Coronary artery (tissue), 2 donors: ENCODE data around the gene AHCYL2.

Source experiments
- DNase-seq: peaks from one replicate; pipeline ENCODE4 v3.0.0-alpha.2; 2017; ENCODE audit warnings: low spot score
- H3K27ac ChIP-seq, 2 donors: fragments of 200-600 bp; sonication (generic); one replicate each; pipeline ENCODE4 v1.5.1; 2016 to 2019
- H3K4me3 ChIP-seq: fragments of 200-600 bp; sonication (generic); 2 replicates; pipeline ENCODE4 v1.5.1; 2016; ENCODE audit warnings: mild to moderate bottlenecking, moderate library complexity
- TF ChIP-seq, protein P1 (sequence below): fragments of 200-600 bp; sonication (generic); IDR thresholded peaks from one replicate; pipeline ENCODE4 v1.5.1; 2019; ENCODE audit warnings: antibody characterized with exemption

The AHCYL2 gene

DNA sequence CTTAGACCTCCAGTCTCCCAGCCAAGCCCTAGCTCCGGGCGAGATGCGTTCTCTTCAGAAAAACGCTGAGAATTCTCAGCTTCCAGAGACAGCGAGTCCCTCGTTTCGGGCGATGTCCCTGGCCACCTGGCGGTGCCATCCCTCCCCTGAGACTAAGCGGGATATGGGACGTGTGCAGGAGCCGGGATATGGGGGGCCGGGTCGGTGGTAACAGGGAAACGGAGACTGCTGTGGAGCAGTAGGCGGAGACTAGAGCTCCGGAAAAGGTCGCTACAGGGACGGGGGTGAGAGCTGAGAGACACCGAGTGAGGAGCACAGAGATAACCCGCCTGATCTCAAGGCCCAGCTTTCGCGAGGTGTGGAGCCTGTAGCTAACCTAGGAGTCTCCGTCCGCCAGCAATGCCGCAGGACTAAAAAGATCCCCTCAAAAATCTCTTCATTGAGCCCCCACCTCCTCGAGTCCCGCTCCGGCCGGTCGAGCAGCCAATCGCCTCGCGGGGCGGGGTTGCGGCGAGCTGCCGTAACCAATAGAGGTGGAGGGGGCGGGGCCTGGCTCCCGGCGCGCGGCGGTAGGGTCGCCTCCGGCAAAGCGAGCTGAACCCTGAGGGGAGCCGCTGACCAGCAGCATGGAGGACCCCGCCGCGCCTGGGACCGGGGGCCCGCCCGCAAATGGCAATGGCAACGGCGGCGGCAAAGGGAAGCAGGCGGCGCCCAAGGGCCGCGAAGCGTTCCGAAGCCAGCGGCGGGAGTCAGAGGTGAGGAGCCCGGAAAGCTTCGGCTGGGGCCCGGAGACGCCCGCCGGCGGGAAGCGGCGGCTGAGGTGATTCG, 209.2 kb downstream of the AHCYL2 start, which contains the start of gene STRIP2:
Gene STRIP2 (plus strand): TSS at position 586 of the 828 bp plus-strand sequence. CDS start 41 bp downstream, at position 627.
- TF ChIP-seq, protein P1, sequence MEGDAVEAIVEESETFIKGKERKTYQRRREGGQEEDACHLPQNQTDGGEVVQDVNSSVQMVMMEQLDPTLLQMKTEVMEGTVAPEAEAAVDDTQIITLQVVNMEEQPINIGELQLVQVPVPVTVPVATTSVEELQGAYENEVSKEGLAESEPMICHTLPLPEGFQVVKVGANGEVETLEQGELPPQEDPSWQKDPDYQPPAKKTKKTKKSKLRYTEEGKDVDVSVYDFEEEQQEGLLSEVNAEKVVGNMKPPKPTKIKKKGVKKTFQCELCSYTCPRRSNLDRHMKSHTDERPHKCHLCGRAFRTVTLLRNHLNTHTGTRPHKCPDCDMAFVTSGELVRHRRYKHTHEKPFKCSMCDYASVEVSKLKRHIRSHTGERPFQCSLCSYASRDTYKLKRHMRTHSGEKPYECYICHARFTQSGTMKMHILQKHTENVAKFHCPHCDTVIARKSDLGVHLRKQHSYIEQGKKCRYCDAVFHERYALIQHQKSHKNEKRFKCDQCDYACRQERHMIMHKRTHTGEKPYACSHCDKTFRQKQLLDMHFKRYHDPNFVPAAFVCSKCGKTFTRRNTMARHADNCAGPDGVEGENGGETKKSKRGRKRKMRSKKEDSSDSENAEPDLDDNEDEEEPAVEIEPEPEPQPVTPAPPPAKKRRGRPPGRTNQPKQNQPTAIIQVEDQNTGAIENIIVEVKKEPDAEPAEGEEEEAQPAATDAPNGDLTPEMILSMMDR: no peak
- DNase-seq: peak; percentile 90
- Histone ChIP-seq H3K4me3 (peak within 1 kb of the TSS; percentile 68), H3K27ac (peak within 1 kb of the TSS in 1 of 2 donors; percentile 3)

DNA sequence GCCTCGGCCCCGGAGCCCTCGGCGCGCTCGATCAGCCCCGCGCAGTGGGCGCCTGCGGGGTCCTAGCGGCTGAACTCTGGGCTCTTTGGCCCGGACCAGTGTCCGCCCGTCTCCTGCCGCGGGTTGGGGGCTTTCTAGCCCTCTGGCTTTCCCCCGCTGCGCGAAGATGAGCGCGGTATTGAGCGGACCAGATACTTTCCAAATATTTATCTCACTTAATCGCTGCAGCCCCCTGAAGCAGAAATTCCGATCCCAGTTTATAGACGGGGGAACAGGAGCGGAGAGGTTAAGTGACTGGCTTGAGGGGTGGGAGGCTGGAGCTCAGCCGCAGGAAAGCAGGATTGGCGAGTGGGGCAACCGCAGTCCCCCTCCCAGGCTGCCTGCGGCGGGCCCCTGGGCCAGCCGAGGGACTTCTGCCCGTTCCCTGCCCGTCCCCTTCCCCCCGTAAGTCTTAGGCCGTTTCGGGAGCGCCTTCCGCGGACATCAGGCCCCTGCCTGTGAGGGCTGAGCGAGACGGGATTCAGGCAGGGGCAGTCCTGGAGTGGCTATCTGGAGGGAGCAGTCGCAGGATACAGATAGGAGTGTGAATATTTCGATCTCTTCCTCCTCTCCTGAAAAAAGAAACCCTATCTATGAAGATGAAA, 210.0 kb downstream of the AHCYL2 start:
- TF ChIP-seq, protein P1: no peak
- no peak overlapping the region for H3K27ac ChIP-seq
- DNase-seq: no peak
- H3K4me3 ChIP-seq: peak overlapping the region; percentile 68

GRCh38 chr7:129435414-129435829, 210.6 kb downstream of the AHCYL2 start:
- Histone ChIP-seq H3K27ac (no peak overlapping the region), H3K4me3 (no peak overlapping the region)

GRCh38 chr7:129436335-129436923, 211.6 kb downstream of the AHCYL2 start:
- TF ChIP-seq, protein P1: no peak
- Histone ChIP-seq H3K4me3 (no peak overlapping the region), H3K27ac (no peak overlapping the region)
- no peak for DNase-seq

More at GRCh38 chr7:129435414-129435829, 210.6 kb downstream of the AHCYL2 start:
- TF ChIP-seq, protein P1: no peak
- no peak for DNase-seq

GRCh38 chr7:129437190-129437589, 212.4 kb downstream of the AHCYL2 start:
- DNase-seq: no peak
- TF ChIP-seq, protein P1: no peak
- no peak overlapping the region for H3K4me3 ChIP-seq
- H3K27ac ChIP-seq: no peak overlapping the region

GRCh38 chr7:129438281-129438838, 213.5 kb downstream of the AHCYL2 start:
- TF ChIP-seq, protein P1: no peak
- H3K27ac ChIP-seq: no peak overlapping the region
- no peak overlapping the region for H3K4me3 ChIP-seq
- DNase-seq: no peak
